IPS DF 19.7 (cell line): ENCODE data around the gene ASTN2.
"Not testable (repeated sequence)": the region's sequence is repeated elsewhere in the genome, so short reads cannot be mapped to it uniquely, and the experiment has no call there.

ENCODE experiments used
- DNase-seq: peaks from one replicate; pipeline ENCODE4 v3.0.0-alpha.2; 2013; ENCODE audit warnings: low read depth, low spot score

ASTN2 gene

DNA sequence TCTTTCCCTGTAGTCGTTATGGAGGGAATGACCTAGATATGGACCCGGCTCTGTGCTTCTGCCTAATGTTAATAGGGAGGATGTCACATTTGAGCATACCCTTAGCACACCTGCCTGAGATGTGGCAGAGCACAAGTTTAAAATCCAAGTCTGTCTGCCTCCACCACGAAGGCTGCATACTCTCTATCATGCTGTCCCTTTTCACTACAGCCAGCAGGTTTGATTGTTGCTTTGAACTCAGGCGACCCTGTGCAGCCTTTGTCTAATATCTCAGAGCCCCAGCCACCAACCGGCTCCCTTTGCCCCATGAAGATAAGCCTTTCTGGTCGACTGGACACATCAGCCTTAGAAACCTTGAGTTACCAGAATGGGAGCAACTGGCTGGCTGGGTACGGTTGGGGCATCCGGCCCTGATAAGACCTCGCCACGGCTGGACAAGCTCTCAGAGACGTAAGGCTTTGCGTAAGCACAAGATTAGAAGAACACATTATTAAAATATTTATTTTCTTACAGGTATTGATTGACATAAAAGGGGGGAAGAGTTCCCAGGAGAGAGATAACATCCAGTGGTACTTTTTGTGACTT lies 949.8 kb downstream of the ASTN2 start:
- DNase-seq: no peak

DNA sequence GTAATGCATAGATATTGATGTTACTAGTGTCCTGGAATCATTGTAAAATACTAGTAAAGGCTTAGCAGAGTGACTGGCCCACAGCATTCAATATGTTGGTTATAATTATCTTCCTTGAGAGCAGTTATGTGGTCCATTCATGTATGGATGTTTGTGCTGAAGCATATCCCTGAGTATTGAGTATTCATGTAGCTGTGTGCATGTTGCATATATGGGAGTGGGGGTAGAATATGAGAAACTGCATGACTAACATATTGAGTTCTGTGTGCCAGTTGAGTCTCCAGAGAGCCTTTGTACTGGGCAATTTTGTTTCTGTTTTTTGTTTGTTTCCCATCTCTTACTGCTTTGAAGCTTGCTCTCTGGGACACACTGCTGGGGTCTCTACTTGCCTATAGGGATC lies 950.4 kb downstream of the ASTN2 start:
- DNase-seq: no peak

DNA sequence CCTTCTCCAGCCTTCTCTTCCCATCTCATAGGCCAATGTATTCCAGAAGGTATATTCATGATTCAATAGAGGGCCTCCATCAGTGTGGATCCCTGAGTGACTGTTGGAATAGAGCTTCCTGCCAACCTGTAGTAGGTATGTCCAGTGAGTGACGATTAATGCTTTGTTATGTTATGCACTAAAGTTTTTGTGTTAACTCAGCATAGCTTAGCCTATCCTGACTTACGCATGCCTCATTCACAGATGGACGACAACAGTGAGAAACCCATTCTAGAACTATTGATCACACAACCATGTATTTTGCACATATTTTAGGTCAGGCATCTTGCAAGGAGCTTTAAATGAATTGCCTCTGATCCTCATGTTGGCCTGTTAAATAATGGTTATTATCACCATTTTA lies 953.2 kb downstream of the ASTN2 start:
- DNase-seq: no peak

DNA sequence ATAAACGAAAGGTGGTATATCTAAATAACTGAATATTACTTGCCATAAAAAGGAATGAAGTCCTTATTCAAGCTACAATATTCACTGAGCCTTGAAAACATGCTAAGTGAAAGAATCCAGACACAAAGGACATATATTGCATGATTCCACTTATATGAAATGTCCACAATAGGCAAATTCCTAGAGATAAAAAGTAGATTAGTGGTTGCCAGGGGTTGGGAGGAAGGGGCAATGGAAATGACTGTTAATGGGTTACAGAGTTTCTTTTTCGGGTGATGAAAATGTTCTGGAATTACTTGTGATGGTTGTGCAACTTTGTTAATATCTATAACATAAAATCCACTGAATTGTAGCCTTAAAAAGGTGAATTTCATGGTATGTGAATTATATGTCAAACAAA lies 954.8 kb downstream of the ASTN2 start:
- DNase-seq: no peak

DNA sequence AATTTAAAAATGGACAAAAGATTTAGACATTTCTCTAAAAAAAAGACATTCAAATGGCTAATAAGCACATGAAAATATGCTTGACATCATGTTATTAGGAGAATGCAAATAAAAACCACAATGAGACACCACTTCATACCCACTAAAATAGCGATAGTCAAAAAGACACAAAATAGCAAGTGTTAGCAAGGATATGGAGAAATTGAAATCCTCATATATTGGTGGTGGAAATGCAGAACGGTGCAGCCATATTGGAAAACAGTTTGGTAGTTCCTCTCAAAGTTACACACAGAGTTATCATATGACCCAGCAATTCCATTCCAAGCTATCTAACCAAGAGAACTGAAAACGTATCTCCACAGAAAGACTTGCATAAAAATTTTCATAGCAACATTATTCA lies 955.3 kb downstream of the ASTN2 start:
- DNase-seq: no peak

DNA sequence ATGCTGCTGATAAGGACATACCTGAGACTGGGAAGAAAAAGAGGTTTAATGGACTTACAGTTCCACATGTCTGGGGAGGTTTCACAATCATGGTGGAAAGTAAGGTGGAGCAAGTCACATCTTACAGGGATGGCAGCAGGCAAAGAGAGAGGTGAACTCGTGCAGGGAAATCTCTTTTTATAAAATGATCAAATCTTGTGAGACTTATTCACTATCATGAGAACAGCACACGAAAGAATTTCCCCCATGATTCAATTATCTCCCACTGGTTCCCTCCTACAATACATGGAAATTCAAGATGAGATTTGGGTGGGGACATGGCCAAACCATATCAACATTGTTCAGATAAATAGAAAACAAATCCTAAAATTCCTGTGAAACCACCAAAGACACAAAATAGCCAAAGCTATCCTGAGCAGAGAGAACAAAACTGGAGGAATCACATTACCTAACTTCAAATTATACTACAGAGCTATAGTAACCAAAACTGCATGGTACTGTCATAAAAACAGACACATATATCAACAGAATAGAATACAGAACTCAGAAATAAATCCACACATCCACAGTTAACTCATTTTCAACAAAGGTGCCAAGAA lies 958.3 kb downstream of the ASTN2 start:
- DNase-seq: no peak

DNA sequence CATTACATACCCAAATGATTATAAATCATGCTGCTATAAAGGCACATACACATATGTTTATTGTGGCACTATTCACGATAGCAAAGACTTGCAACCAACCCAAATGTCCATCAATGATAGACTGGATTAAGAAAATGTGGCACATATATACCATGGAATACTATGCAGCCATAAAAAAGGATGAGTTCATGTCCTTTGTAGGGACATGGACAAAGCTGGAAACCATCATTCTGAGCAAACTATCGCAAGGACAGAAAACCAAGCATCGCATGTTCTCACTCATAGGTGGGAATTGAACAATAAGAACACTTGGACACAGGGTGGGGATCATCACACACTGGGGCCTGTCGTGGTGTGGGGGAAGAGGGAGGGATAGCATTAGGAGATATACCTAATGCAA lies 960.3 kb downstream of the ASTN2 start:
- DNase-seq: not testable (repeated sequence)

DNA sequence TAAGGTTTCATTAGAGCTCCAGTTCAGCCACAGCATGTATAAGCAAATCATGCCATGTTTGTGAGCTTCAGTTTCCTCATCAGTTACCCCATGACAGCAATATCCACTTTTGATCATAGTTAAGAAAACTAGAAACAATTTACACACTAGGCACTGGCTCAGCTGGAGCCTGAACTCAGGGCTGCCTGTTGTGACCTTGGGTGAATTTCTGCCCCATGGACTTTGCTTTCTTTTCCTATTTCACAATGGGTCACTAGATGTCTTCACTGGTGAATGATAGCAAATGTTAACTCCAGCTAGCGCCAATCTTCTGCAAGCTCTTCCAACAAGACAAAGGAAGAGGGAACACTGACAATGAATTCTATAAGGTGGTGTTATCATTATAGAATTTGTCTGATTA lies 961.1 kb downstream of the ASTN2 start:
- DNase-seq: no peak

DNA sequence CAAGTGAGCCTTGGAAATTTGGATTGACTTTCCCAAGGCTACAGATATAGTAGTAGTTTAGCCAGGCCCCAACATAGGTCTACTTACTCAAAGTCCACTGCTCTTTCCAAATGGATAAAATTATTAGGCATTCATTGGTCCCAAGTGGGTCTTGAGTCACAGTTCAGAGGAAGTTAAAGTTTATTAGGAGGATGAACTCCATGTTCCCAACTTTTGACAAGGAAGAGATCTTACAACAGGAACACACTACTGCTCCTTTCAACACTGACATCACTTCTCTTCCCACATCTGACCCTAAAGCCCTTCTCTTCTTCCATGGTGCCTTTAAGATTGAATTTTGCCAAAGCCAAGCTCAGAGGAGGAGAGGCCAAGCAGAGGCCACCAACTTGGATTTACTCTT lies 962.2 kb downstream of the ASTN2 start:
- DNase-seq: no peak

DNA sequence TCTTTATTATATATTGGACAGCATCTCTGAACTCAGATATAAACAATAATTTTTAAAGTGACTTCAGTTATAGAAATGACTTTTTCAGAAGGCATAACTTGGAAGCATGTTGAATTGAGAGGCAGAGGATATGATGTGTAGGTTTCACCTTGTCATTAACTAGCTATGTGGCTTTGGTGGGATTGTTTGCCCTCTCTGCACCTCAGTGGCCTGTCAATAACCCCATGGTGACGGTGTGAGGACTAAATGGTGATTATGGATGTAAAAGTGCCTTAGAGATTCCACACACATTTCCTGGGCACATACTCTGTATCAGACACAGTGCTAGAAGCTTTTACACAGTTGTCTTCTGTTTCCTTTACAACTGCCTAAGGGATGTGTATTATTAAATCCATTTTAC lies 962.6 kb downstream of the ASTN2 start:
- no peak for DNase-seq

DNA sequence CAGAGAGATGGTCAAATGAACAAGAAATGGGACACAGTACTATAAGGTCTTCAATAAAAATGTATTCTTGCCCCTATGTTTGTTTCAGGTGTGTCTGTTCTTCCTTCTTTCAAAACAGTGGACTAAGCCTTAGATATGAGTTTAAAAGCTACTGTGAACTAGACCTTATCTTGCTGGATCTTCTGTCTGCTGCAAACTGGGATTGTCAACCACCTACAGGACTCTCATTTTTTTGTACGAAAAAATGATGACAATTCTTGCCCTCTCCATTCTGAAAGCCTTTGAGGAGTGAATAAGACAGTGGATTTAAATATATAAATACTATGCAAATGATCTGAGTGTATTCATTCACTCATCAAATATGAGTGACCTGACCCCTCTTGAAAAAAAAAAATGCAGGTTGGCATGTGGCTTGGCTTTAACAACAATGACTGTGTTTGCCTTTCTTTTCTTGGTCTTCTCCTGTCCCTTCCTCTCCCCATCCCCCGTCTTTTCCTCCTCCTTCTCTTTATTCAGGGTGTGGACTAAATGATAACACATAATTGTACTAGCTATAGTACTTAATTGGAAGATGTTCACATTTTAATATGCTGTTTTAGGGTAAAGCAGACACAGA lies 963.2 kb downstream of the ASTN2 start:
- DNase-seq: no peak

DNA sequence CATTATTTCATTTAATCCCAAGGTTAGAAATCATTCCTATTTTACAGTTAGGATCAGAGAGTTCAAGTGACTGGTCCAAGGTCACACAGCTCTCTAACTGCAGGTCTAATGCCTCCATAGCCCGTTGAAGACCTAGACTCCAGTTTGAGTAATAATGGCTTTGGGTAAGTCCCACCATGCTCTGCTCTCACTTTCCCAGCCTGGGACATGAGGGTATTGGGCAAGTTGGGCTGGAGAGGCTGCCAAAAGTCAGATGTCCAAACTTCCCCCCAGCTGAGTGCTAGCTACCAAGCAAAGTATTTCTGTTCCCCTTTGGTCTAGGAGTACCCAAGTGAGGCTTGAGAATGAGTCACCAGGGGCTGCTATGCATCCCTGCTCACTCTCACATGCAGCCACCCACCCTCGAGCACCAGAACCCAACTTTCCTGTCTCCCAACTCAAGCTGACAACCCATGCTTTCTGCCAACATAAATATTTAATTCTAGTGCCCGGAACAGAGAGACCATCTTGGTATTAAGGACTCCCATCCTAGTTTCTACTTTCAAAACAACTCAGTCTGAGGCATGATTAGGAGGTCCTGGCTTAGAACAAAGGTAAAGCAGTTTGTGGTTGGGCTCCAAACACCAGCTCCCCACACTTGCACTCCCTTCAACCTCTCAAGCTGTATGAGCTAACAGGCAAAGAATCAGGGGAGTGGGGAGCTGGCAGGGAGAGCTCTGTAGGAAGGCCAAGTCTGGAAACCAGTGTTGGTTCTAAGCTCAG lies 964.3 kb downstream of the ASTN2 start:
- no peak for DNase-seq

DNA sequence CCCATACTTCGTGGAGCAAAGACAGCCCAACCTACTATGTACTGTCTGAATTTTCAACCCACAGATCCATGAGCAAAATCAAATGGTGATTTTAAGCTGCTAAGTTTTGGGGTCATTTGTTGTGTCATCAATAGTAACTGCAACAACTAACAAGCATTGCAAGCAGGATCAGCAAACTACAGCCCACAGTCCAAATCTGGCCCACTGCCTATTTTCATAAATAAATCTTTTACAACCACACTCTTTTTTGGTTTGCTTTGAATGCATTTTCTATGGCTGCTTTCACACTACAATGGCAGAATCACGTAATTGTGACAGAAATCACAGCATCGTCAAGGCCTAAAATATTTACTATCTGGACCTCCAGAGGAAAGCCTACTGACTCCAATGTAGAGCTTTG lies 964.9 kb downstream of the ASTN2 start:
- no peak for DNase-seq

DNA sequence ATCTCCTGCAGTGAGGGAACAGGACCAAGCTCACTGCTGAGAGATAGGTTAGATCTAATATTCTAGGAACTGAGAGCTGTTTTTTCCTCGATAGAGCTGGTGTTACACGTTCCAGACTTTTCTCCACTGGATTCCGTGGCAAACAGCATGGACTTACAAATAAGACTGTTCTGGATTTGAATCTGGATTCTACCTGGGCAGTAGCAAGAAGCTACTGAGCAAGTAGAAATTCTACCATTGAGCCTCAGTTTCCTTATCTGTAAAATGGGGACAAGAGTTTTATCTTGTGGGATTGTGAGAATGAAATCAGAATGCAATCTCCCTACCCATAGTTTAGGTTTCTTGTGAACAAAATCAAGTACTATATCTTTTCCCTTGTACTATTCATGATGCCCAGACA lies 966.4 kb downstream of the ASTN2 start:
- DNase-seq: no peak

DNA sequence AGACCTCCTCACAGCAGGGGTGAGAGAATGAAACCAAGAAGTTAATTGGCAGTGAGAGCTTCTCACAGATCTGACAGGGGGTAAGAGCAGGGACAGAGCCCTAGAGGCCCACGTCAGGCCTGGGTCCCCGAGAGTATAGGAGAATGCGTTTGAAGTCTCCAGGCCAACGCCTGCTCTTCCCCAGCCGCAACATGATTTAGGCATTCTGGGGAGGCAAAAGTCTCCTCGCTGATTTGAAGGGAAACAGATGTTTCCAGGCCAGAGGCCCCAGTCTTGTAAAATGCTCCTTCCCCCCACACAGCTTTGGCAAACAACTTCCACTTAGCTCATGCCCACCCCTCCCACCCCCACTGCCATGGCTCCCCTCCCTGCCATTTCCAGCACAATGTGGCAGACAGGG lies 966.9 kb downstream of the ASTN2 start:
- no peak for DNase-seq

DNA sequence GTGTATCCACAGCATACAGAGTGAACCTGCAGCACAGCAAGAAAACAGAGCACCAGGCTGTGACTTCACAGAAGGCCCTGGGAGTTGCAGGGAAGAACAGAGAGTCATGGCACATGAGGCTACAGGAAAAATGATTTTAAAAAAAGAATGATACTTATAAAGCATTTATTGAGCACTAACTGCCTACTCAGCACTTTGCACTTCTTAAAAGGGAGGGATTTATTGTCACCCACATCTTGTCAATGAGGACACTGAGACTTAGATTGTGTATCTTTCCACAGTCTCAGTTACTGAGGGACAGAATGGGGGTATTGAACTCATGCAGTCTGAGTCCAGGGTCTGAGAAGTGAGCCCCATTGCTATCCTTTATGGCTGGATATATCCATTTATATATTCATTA lies 972.3 kb downstream of the ASTN2 start:
- no peak for DNase-seq

DNA sequence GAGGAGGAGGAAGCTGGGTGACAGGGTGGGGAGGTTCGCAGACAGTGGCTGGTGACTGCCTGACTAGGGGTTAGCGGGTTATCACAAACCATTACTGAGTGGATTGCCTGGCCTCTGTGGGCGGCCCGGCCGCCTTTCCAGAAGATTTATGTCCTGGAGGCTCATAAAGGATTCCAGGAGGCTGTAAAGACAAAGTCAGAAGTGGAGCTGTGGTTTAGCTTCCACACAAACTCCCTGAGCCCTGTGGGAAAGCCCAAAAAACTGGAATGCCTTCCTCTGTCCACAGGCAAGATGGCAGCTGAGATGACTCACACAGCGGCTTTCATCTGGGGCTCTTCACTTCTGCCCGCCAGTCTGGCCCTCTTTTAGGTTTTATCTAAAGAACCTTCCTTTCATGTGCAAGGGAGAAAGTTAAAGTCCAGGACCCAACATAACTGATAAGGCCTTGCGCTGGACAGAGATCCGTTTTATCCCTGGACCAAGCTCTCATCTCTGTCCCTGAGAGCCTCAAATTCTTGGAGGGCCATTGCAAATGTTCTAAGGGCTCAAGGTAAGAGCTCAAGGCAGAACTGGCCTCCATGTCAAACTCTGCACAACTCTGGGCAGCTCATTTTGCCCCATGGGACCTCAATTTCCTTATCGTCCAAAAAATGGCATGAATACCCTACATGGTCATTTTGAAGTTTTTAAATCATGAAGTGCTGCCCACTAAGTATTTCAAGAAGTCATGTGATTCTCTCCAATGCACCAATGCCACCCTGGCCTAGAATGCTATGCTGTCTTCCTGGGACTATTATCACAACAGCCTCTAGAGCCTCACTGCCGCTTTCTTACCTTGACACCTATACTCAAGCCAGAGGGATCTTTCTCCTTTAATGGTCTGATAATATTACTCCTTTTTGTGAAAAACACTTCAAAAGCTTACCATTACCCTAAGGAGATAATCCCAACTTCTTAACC lies 977.2 kb downstream of the ASTN2 start:
- DNase-seq: no peak

DNA sequence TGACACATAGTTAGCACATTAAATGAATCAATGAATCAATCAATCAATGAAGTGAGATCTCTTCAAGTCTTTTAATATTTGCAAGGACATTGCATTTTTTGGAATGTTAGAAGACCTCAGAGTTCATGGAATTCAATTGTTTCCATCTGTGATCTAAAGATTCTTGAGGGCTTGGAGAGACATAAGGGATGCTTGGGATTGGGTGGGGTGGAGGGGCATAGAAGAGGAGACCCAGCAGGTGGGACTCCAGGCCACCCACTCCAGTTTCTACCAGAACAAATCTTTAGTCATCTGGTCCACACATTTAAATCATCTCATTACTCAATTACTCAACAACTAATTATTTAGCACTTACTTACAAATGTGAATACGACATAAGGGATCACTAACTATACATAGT lies 978.7 kb downstream of the ASTN2 start:
- no peak for DNase-seq

DNA sequence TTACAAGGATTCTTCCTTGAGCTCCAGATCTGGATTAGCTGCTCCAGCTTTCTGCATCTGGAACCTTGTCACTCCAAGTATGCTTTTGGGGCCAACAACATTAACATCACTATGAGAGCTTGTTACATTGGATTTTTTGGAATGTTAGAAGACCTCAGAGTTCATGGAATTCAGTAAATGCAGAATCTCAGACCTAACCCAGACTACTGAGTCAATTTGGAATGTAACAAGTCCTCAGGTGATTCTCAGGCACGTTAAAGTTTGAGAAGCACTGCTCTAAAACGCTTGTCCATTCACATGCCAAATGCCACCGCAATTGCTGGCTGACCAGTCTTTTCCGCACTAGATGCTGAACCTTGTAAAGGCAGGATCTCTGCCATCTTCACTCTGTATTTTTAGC lies 979.2 kb downstream of the ASTN2 start:
- peak; percentile 9 for DNase-seq

DNA sequence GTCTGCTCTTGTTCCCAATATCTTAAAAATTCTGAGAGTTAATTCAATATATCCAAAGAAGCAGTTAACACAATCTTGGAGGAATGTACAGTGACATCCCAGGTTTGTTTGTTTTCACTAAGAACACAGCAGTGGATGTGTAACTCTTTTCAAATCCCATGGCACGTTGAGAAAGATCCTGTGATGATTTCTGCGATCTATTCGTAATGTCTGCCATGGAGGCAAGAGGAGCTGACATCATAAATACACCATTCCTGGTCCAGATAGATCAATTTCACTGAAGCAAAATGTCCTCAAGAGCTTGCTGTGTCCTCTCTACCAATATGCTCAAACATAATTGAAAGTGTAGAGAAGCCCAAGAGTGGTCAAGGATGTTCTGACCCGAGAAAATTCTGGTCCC lies 980.5 kb downstream of the ASTN2 start:
- DNase-seq: no peak

DNA sequence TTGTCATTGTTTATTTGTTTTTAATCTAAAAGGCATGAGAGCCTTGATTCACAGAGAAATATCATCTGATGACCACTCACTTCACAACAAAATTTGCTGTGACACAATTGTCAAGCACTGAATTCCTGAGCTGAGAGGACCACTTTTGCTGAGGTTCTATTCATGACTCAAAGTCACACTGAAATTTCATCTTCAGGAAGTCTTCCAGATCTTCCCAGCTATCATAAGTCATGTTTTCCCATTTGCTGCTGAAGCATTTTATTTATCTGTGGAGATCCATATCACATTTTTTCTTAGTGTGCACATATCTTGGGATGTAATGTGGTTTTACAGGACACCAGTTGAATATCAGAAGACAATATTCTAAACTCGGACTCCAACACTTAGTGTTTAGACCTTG lies 982.8 kb downstream of the ASTN2 start:
- DNase-seq: no peak

DNA sequence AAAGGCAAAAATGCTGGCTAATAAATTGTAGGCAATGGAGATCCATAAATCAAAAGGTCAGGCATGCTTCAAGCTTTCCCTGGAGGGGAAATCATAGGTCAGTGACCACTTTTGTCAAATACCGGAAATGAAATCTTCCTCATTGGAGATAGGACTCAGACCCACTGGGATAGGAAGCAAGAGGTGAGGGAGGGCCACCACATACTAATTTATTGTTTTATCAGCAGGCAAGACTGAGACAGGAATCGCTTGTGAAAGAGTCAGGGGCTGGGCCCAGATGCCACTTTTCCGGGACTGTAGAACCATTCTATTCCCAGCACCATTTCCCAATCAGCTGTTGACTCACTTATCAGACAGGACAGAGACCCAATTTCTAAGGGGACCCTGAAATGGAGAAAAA lies 984.0 kb downstream of the ASTN2 start:
- DNase-seq: no peak
